Hepatocyte (in vitro differentiated cells): Measurements from ENCODE around the gene ACOT8.

Experiments used
- EZH2 ChIP-seq: fragments of 200-600 bp; sonication (generic); IDR thresholded peaks from 2 replicates; pipeline ENCODE4 v1.6.1; 2016; ENCODE audit warnings: antibody characterized with exemption, mild to moderate bottlenecking, borderline replicate concordance
- TF ChIP-seq, protein P1 (sequence below): fragments of 200-600 bp; sonication (generic); IDR thresholded peaks from 2 replicates; pipeline ENCODE4 v1.5.1; 2016; ENCODE audit warnings: antibody characterized with exemption, mild to moderate bottlenecking; ENCODE audit not compliant: poor library complexity

- TF ChIP-seq EZH2: no peak
- TF ChIP-seq, protein P1, sequence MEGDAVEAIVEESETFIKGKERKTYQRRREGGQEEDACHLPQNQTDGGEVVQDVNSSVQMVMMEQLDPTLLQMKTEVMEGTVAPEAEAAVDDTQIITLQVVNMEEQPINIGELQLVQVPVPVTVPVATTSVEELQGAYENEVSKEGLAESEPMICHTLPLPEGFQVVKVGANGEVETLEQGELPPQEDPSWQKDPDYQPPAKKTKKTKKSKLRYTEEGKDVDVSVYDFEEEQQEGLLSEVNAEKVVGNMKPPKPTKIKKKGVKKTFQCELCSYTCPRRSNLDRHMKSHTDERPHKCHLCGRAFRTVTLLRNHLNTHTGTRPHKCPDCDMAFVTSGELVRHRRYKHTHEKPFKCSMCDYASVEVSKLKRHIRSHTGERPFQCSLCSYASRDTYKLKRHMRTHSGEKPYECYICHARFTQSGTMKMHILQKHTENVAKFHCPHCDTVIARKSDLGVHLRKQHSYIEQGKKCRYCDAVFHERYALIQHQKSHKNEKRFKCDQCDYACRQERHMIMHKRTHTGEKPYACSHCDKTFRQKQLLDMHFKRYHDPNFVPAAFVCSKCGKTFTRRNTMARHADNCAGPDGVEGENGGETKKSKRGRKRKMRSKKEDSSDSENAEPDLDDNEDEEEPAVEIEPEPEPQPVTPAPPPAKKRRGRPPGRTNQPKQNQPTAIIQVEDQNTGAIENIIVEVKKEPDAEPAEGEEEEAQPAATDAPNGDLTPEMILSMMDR: no peak
These were observed 15.6 kb downstream of the ACOT8 start for GRCh38 chr20:45841407-45842129.
